ENCODE results near the gene CAV1. TPM values are rescaled to one million over a fixed set of nuclear protein-coding genes. Genes with fewer than 3 reads are reported as not detected.

Gene CAV1
- total and polyA plus RNA-seq, 2 of the 4 experiments (the other 2 are of a cell fraction) = 1,592 to 1,808 TPM

GRCh38 chr7:116510795-116511194 is 14.0 kb upstream of the CAV1 start:
- H2AK9ac ChIP-seq (replicated peaks; ENCODE audit: low read depth, low read length, poor library complexity) = no peak overlapping the region
- no peaks in the 10 kb centered on the region for H3K9me3 ChIP-seq (ENCODE audit: control insufficient read depth, insufficient read depth, low read length)
- peaks cover 2% of the 10 kb centered on the region for H3K9me1 ChIP-seq (ENCODE audit: insufficient read depth, low read length)
- no peak overlapping the region for H3K27ac ChIP-seq (ENCODE audit: insufficient read depth, low read length)
- dilution Hi-C loops (cut with HindIII; ENCODE audit: low sequenced_read_pairs, unreplicated experiment) (loop anchor here (25.0 kb wide), 1 partner anchor 248 kb away; no protein-coding TSS in a partner anchor), intact Hi-C loops (cut with micrococcal nuclease) (no loop called here), in situ Hi-C loops (cut with MboI; ENCODE audit: low sequenced_read_pairs) (no loop called here)
- no peak overlapping the region for H2BK20ac ChIP-seq (ENCODE audit: low read depth, low read length)
- no peak overlapping the region for H3K18ac ChIP-seq (ENCODE audit: low read depth, low read length)
- no peak overlapping the region for H3K14ac ChIP-seq (replicated peaks; ENCODE audit: low read depth, low read length)
- peak overlapping the region in 1 of 2 experiments; percentile 27; a peak in 1 of 4 replicates for H4K8ac ChIP-seq (ENCODE audit: low read depth in 2 of 2, low read length in 2 of 2)
- no peak overlapping the region for H2BK120ac ChIP-seq (ENCODE audit: low read depth, low read length)
- ATAC-seq (ENCODE audit: low read depth) = no peak
- ChIA-PET POLR2A (ENCODE audit: unreplicated experiment) (interaction anchor here (0.6 kb wide), 2 partner anchors 1214 to 1815 kb away, joined by 3 read pairs; no protein-coding TSS in a partner anchor), CTCF (interaction anchor here (1.1 kb wide), 1 partner anchor 16 kb away, joined by 3 read pairs; no protein-coding TSS in a partner anchor)
- peaks cover 8% of the 10 kb centered on the region for H3K4me1 ChIP-seq (ENCODE audit: control insufficient read depth, insufficient read depth, low read length)
- no peak overlapping the region for H3K23ac ChIP-seq (ENCODE audit: low read depth, low read length)
- H2AK5ac ChIP-seq (ENCODE audit: low read depth, low read length) = no peak overlapping the region
- no peak for DNase-seq
- peaks cover 7% of the 10 kb centered on the region for H3K36me3 ChIP-seq (ENCODE audit: control insufficient read depth, insufficient read depth, low read length)
- peak overlapping the region; percentile 94 for H2BK5ac ChIP-seq (ENCODE audit: low read depth, low read length, poor library complexity, severe bottlenecking)
- no peak overlapping the region for H3K4me2 ChIP-seq (ENCODE audit: low read depth, low read length)
- H3K4me3 ChIP-seq (ENCODE audit: insufficient read depth, low read depth, low read length) = no peak overlapping the region
- no peak overlapping the region for H3K56ac ChIP-seq (ENCODE audit: extremely low read depth, insufficient read depth, low read length)
- no peak overlapping the region for H3K9ac ChIP-seq (ENCODE audit: low read depth, low read length)
- no TSS peak for BruUV-seq (replicated peaks)
- H4K20me1 ChIP-seq (ENCODE audit: insufficient read depth, low read length) = peaks cover 5% of the 10 kb centered on the region; the same call in 1 of the 2 replicates
- no peak overlapping the region; the same call in 1 of the 2 replicates for H3K4ac ChIP-seq (ENCODE audit: low read depth, low read length)
- no peaks in the 10 kb centered on the region for H3K27me3 ChIP-seq (ENCODE audit: control insufficient read depth, insufficient read depth, low read length)
- no peak overlapping the region for H4K5ac ChIP-seq (ENCODE audit: low read depth, low read length)
- H3K79me1 ChIP-seq (ENCODE audit: low read depth in 1 of 2, low read length in 2 of 2) = peaks cover 2 to 14% of the 10 kb centered on the region in 2 experiments; a peak in 3 of 4 replicates
- no peak overlapping the region for H4K91ac ChIP-seq (ENCODE audit: insufficient read depth, low read depth, low read length)
- no peak for TF ChIP-seq NFE2L2 (IDR thresholded peaks at IDR 0.05; ENCODE audit: low read depth, low read length)
- no peak for TF ChIP-seq MAFK (IDR thresholded peaks at IDR 0.05; ENCODE audit: low read depth, low read length)
- TF ChIP-seq MAZ (IDR thresholded peaks at IDR 0.05; ENCODE audit: borderline replicate concordance, low read depth, low read length) = no peak
- no peak for TF ChIP-seq RAD21 (IDR thresholded peaks at IDR 0.05; ENCODE audit: low read length)
- TF ChIP-seq MXI1 (IDR thresholded peaks at IDR 0.05; ENCODE audit: borderline replicate concordance, low read depth, low read length) = no peak
- TF ChIP-seq SMC3 (IDR thresholded peaks at IDR 0.05; ENCODE audit: low read depth, low read length) = no peak
- TF ChIP-seq RFX5 (IDR thresholded peaks at IDR 0.05; ENCODE audit: low read depth, low read length) = no peak
- no peak for TF ChIP-seq FOS (IDR thresholded peaks at IDR 0.05; ENCODE audit: low read depth, low read length)
- no peak for TF ChIP-seq CHD1 (IDR thresholded peaks at IDR 0.05; ENCODE audit: low read depth, low read length)
- no peak for TF ChIP-seq BHLHE40 (IDR thresholded peaks at IDR 0.05; ENCODE audit: low read depth, low read length)
- TF ChIP-seq, protein P1, sequence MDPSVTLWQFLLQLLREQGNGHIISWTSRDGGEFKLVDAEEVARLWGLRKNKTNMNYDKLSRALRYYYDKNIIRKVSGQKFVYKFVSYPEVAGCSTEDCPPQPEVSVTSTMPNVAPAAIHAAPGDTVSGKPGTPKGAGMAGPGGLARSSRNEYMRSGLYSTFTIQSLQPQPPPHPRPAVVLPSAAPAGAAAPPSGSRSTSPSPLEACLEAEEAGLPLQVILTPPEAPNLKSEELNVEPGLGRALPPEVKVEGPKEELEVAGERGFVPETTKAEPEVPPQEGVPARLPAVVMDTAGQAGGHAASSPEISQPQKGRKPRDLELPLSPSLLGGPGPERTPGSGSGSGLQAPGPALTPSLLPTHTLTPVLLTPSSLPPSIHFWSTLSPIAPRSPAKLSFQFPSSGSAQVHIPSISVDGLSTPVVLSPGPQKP (IDR thresholded peaks at IDR 0.05; ENCODE audit: borderline replicate concordance, low read depth, low read length) = no peak
- TF ChIP-seq, protein P2, sequence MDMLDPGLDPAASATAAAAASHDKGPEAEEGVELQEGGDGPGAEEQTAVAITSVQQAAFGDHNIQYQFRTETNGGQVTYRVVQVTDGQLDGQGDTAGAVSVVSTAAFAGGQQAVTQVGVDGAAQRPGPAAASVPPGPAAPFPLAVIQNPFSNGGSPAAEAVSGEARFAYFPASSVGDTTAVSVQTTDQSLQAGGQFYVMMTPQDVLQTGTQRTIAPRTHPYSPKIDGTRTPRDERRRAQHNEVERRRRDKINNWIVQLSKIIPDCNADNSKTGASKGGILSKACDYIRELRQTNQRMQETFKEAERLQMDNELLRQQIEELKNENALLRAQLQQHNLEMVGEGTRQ (IDR thresholded peaks at IDR 0.05; ENCODE audit: low read depth, low read length) = no peak
- TF ChIP-seq CTCF (conservative IDR thresholded peaks at IDR 0.05; ENCODE audit: low read depth, low read length) = no peak
- H2BK15ac ChIP-seq (ENCODE audit: low read depth, low read length) = no peak overlapping the region
- no peak overlapping the region for H2AFZ ChIP-seq (replicated peaks; ENCODE audit: low read length, poor library complexity)
